Urothelium cell line (cell line): ENCODE results near the gene TMEM184A.
A peak's percentile ranks its signal among the peaks of the same experiment; 100 is the strongest.
"Not testable (repeated sequence)": the region's sequence is repeated elsewhere in the genome, so short reads cannot be mapped to it uniquely, and the experiment has no call there.

Experiments
- DNase-seq: peaks from one replicate; pipeline ENCODE4 v3.0.0; 2011; ENCODE audit warnings: low spot score, mixed read lengths
- FAIRE-seq: peaks from 2 replicates; lab custom pipeline; 2011; peaks lifted over from hg19 to GRCh38; lab: Jason Lieb, UNC

The TMEM184A gene

DNA sequence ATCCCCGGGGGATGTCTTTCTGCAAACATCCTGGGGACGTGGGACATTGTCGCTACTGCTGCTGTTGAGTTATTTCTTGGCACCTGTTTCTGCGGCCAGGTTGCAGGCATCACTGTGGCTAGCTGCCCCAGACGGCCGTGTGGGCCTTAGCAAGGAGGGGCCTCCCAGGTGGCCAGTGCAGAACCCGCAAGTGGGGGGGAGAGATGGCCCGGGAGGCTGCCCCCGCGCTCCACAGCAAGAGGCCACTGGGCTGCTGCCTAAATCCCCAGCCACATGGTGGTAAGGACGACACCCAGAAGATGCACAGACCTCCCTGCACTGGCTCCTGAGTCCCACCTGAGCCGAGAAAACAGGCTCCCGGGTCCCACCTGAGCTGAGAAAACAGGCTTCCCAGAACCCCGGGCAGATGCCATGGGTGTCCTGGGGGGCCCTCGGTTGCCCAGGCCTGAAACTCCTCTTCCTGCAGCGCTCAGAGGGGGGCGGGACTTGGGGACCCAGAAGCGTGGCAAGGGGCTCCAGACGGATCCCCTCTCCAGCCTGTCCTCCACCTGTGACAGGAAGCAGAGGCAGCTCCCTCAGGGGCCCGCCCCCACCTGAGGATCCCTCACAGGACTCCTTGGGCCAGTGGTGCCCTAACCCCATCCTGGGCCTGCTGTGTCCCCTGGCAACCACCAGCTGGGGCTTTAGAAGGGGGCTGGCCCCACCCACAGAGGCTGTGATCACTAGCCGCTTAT is 26.5 kb downstream of the TMEM184A start:
- no peak for DNase-seq
- no peak for FAIRE-seq

GRCh38 chr7:1526271-1526754 is 29.7 kb downstream of the TMEM184A start:
- FAIRE-seq, result no peak
- no peak for DNase-seq

DNA sequence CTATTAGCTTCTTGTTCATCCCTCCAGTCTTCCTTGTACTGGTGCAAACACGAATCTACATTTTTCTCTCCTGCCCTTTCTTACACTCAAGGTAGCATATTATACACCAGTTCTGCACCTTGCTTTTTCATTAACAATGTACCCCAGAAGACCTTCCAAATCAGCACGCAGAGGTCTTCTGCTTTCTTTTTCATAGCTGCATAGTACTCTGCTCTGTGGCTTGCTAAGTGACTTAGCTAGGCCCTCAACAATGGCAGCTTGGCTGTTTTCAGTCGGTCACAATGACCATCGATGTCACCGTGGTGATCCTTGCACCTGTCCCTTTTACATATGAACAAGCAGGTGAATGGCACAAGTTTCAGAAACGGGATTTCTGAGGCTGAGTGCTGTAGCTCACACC is 30.6 kb downstream of the TMEM184A start:
- FAIRE-seq (peak; percentile 97), DNase-seq (no peak)

DNA sequence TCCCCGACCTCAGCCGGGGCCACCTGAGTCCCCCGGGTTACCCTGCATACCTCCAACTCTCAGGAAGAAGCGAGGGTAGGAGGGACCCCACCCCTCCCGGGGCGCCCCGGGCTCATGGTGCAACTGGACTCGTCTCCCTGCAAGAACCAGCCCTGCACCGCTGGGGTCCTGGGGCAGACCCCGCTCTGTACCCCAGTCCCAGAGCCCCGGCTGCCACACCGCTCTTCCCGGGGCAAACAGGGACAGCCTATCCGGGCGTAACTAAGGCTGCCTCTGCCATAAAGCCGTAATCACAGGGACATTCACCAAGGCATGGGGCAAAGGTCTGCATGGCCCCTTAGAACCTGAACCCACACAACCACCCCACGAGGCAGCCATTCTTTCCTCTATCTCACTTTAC is 32.2 kb downstream of the TMEM184A start:
- no peak for DNase-seq
- FAIRE-seq, result peak; percentile 89

GRCh38 chr7:1523208-1523607 is 32.8 kb downstream of the TMEM184A start:
- FAIRE-seq (peak; percentile 89), DNase-seq (no peak)

- DNase-seq, result no peak
- FAIRE-seq, result peak; percentile 87
These were observed 34.5 kb downstream of the TMEM184A start for GRCh38 chr7:1521456-1521855.

DNA sequence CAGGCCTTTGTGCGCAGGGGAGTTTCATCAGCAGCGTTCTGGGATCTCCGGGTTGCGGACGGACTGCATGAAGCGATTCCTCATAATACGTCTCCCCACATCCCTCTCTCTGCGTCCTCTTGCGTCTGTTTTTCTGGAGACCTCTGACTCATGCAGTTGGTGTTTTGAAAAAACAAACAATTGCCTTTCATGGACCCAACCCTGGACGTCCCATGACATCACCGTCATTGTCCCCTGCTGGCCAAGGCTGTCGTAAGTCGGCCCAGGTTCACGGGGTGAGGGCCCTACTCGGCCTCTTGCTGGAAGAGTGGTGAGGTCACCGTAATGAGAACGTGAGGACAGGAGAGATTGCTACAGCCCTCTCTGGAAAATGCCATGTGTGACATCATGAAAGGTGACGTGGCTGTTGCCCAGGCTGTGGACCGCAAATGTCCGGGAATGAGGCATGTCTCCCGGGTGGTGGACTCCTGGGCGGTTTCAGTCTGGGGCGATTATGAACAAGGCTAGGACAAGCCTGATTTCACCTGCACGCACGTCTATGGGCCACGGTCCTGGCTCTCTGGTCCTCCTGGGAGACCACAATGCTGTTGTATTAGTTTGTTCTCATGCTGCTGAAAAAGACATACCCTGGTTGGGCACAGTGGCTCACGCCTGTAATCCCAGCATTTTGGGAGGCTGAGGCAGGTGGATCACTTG is 35.3 kb downstream of the TMEM184A start:
- DNase-seq, result peak; percentile 96
- peak; percentile 99 for FAIRE-seq

- not testable (repeated sequence) for FAIRE-seq, DNase-seq
These were observed 36.6 kb downstream of the TMEM184A start for GRCh38 chr7:1519322-1519922.

GRCh38 chr7:1516586-1517251 is 39.3 kb downstream of the TMEM184A start:
- no peak for DNase-seq
- peak; percentile 59 for FAIRE-seq

DNA sequence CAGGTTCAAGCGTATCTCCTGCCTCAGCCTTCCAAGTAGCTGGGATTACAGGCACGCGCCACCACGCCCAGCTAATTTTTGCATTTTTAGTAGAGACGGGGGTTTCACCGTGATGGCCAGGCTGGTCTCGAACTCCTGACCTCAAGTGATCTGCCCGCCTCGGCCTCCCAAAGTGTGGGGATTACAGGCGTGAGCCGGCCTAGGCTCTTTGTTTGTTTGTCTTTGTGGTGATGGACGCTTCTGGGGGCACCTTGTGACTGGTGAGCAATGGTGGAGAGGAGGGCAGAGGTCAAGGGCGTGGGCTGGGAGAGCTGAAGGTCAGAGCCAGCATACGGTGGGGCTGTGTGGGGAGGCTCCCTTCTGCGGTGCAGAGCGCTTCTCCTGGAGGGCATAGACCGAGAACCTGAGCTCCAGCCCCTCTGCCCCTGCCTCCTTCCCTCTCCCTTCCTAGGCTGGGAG is 40.5 kb downstream of the TMEM184A start:
- not testable (repeated sequence) for DNase-seq

GRCh38 chr7:1514995-1515401 is 41.0 kb downstream of the TMEM184A start:
- DNase-seq, result no peak
- peak; percentile 40 for FAIRE-seq

More for the DNA sequence above, 40.5 kb downstream of the TMEM184A start:
- FAIRE-seq, result not testable (repeated sequence)

DNA sequence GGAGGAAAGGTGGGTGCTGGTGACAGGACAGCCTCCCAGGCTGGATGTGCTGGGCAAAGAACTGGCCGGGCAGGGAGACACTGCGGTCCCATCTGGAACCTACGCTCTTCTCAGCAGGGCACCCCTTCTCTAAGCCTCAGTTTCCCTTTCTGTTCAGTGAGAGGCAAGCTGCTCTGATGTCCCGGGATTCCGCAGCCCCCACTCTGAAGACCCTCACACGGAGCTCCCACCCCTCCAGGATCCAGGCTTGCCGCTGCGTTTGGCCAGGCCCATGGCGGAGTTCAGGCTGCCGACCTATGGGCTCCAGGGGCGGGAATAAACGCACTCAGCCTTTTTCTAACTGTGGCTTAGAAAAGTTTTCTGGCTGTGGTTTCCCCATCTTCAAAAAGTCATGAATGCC is 41.6 kb downstream of the TMEM184A start:
- DNase-seq (no peak), FAIRE-seq (no peak)

DNA sequence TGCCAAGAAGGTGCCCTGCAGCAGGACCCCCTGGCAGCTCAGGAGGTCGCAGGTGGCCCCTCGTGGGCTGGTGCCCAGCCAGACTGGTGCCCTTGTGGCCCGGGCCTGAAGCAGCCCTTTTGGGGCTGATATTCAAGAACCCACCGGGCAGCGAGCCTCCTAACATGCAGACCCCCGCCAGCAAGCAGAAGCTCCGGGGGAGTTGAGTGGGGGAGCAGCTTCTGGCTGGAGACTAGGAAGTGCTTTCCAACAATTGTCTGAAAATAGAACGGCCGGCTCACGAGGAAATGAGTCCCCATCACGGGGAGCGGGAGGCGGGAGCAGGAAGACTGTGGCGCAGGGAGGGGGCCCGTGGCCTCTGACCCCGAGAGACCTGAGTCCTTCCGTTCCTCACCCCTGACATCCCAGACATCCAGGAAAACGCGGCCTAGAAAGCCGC is 42.3 kb downstream of the TMEM184A start:
- DNase-seq, result no peak
- no peak for FAIRE-seq

- peak; percentile 98 for FAIRE-seq
These were observed 43.0 kb downstream of the TMEM184A start for GRCh38 chr7:1512781-1513656.

DNA sequence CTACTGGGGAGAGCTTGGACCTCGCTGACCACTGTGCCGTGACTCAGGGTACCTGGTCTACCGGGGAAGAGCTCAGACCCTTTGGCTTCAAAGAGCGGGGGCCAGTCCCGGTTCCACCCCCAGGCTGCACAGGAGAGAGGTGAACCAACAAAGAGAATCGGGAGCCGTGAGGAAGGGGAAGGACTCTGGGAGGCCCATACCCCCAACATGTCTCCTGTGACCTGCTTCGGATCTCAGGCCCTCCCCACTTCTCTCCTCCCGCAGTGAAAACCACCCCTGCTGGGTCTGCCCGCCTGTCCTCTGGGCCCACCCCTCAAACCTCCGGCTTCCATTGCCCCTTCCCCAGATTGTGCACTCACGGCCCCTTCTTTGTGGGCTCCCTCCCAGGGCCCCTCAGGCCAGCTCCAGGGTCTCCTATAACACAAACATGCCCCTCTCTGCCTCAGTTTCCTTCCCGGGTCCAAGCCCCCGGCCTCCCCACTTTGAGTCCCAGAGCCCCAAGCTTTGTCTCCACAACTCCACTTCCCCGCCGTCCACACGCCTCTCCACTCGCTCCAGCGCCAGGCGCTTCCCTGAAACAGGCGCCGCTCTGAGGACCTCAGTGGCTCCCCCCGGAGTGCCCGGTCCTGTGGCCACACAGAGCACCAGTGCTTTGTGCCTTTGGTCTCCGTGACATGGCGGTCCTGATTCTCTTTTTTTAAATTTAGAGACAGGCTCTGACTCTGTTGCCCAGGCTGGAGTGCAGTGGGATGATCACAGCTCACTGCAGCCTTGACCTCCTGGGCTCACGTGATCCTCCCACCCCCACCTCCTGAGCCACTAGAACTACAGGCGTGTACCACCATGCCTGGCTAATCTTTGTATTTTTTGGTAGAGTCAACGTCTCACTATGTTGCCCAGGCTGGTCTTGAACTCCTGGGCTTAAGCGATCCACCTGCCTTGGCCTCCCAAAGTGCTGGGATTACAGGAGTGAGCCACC is 44.3 kb downstream of the TMEM184A start:
- DNase-seq, result no peak

More at GRCh38 chr7:1512781-1513656, 43.0 kb downstream of the TMEM184A start:
- peak; percentile 96 for DNase-seq

GRCh38 chr7:1510780-1511154 is 45.2 kb downstream of the TMEM184A start:
- FAIRE-seq, result no peak
- no peak for DNase-seq

More for the DNA sequence above, 44.3 kb downstream of the TMEM184A start:
- FAIRE-seq, result peak; percentile 81

- DNase-seq, result no peak
- no peak for FAIRE-seq
These were observed 46.8 kb downstream of the TMEM184A start for GRCh38 chr7:1509226-1509625.

DNA sequence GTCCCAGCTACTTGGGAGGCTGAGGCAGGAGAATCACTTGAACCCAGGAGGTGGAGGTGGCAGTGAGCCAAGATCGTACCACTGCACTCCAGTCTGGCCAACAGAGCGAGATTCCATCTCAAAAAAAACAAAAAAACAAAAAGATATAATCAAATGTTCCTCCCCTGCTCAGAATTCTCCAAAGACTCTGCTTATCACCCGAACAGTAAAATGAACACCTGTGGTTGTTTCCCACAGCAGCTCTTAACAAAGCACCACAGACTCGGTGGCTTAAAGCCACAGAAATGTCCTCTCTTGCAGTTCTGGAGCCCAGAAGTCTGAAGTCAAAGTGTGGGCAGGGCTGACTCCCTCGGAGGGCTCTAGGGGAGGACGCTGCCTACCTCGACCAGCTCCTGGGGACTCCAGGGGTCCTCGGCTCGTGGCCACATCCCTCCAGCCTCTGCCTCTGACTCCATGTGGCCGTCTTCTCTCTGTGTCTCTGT is 47.7 kb downstream of the TMEM184A start:
- no peak for FAIRE-seq
- DNase-seq, result no peak
